Duodenal mucosa (tissue), 2 donors: Measurements from ENCODE around the gene MCM6.

ENCODE experiments used
- H3K27ac ChIP-seq: one replicate; pipeline ENCODE4 v1.7.0; 2013; ENCODE audit warnings: low read depth, low read length
- H3K27me3 ChIP-seq, 2 donors: one replicate each; pipeline ENCODE4 v1.7.0; 2013; ENCODE audit warnings: low read length in 2 of 2, control low read depth in 1 of 2; ENCODE audit not compliant: insufficient read depth in 2 of 2, control insufficient read depth in 1 of 2
- H3K36me3 ChIP-seq, 2 donors: one replicate each; pipeline ENCODE4 v1.7.0; 2013; ENCODE audit warnings: low read length in 2 of 2, control low read depth in 1 of 2; ENCODE audit not compliant: insufficient read depth in 2 of 2, control insufficient read depth in 1 of 2
- H3K4me1 ChIP-seq, 2 donors: one replicate each; pipeline ENCODE4 v1.7.0; 2013; ENCODE audit warnings: low read length in 2 of 2, control low read depth in 1 of 2; ENCODE audit not compliant: insufficient read depth in 2 of 2, control insufficient read depth in 1 of 2
- H3K4me3 ChIP-seq, 2 donors: one replicate each; pipeline ENCODE4 v1.7.0; 2013; ENCODE audit warnings: low read length in 2 of 2, low read depth in 1 of 2
- H3K9ac ChIP-seq, 2 donors: one replicate each; pipeline ENCODE4 v1.7.0; 2013; ENCODE audit warnings: low read length in 2 of 2, low read depth in 1 of 2
- H3K9me3 ChIP-seq, 2 donors: one replicate each; pipeline ENCODE4 v1.7.0; 2013; ENCODE audit warnings: low read length in 2 of 2, control low read depth in 1 of 2; ENCODE audit not compliant: control insufficient read depth in 1 of 2

MCM6 gene

GRCh38 chr2:135844301-135844895 is 31.8 kb downstream of the MCM6 start:
- H3K4me3 ChIP-seq: no peak overlapping the region
- no peaks in the 10 kb centered on the region for H3K27me3 ChIP-seq
- H3K4me1 ChIP-seq: peaks cover 16 to 19% of the 10 kb centered on the region in 2 donors
- H3K9me3 ChIP-seq: no peaks in the 10 kb centered on the region
- H3K36me3 ChIP-seq: peaks cover 8 to 28% of the 10 kb centered on the region in 2 donors
- H3K27ac ChIP-seq: no peak overlapping the region
- H3K9ac ChIP-seq: no peak overlapping the region

- no peaks in the 10 kb centered on the region for H3K27me3 ChIP-seq
- no peak overlapping the region for H3K27ac ChIP-seq
- no peaks in the 10 kb centered on the region for H3K9me3 ChIP-seq
- peaks cover 17 to 21% of the 10 kb centered on the region in 2 donors for H3K4me1 ChIP-seq
- no peak overlapping the region for H3K4me3 ChIP-seq
- H3K36me3 ChIP-seq: peaks cover 8 to 24% of the 10 kb centered on the region in 2 donors
- H3K9ac ChIP-seq: no peak overlapping the region
Observed at GRCh38 chr2:135843671-135844070, 32.6 kb downstream of the MCM6 start.

DNA sequence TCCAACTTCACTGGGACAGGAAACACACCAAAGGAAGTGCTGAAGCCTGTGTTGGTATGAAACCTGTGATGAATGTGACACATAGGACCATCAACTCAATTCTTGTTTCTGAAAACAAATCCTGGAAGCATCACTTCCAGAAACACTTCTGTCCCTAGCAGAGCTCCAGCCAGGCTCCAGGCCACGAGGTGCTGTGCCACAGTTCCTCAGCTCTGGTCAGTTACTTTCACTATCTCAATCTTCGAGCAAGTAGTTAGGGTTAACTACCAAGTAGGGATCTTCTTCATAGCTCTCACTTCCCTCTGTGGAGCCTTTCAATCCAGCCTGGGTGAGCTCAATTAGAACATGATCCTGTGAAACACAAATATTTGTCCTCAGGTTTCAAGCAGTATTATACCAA is 35.6 kb downstream of the MCM6 start:
- no peak overlapping the region for H3K27ac ChIP-seq
- peaks cover 0 to 15% of the 10 kb centered on the region in 2 donors for H3K36me3 ChIP-seq

GRCh38 chr2:135839713-135840112 is 36.5 kb downstream of the MCM6 start:
- no peak overlapping the region for H3K4me3 ChIP-seq
- no peaks in the 10 kb centered on the region for H3K27me3 ChIP-seq
- H3K27ac ChIP-seq: no peak overlapping the region
- H3K9ac ChIP-seq: no peak overlapping the region
- H3K36me3 ChIP-seq: peaks cover 0 to 9% of the 10 kb centered on the region in 2 donors
- no peaks in the 10 kb centered on the region for H3K9me3 ChIP-seq
- H3K4me1 ChIP-seq: peaks cover 23 to 26% of the 10 kb centered on the region in 2 donors

More for the DNA sequence above, 35.6 kb downstream of the MCM6 start:
- Histone ChIP-seq H3K27me3 (no peaks in the 10 kb centered on the region), H3K9ac (peak overlapping the region in 1 of 2 donors; percentile 33), H3K4me3 (no peak overlapping the region), H3K4me1 (peaks cover 23 to 26% of the 10 kb centered on the region in 2 donors), H3K9me3 (no peaks in the 10 kb centered on the region)

DNA sequence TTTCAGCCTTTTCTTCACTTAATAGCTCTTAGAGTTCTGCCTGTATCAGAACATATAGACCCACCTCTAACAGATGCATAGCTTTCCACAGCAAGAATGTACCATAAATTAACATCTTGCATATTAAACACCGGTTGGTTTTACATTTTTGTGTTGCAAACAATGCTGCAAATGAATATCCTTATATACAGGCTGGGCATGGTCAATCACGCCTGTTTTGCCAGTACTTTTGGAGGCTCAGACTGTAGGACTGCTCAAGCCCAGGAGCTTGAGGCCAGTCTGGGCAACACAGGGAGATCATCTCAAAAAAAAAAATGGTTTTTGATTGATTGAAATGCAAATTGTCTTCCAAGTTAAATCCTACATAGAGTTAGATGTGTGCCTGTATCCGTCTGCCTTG is 37.7 kb downstream of the MCM6 start:
- H3K36me3 ChIP-seq: peaks cover 0 to 6% of the 10 kb centered on the region in 2 donors
- H3K9me3 ChIP-seq: no peaks in the 10 kb centered on the region
- H3K4me3 ChIP-seq: no peak overlapping the region
- no peaks in the 10 kb centered on the region for H3K27me3 ChIP-seq
- peaks cover 23 to 26% of the 10 kb centered on the region in 2 donors for H3K4me1 ChIP-seq
- no peak overlapping the region for H3K9ac ChIP-seq
- H3K27ac ChIP-seq: no peak overlapping the region

GRCh38 chr2:135836596-135837270 is 39.5 kb downstream of the MCM6 start, which contains the start of gene LCT:
TSS of gene LCT (minus strand) at chr2:135837184. CDS start at chr2:135837169, 15 bp downstream.
- H3K4me3 ChIP-seq: peak within 1 kb of the TSS; percentile 68 to 71
- no peaks in the 10 kb centered on the region for H3K27me3 ChIP-seq
- peak within 1 kb of the TSS; percentile 40 to 69 for H3K9ac ChIP-seq
- H3K4me1 ChIP-seq: peaks cover 25 to 26% of the 10 kb centered on the region in 2 donors
- peaks cover 0 to 3% of the 10 kb centered on the region in 2 donors for H3K36me3 ChIP-seq
- H3K9me3 ChIP-seq: no peaks in the 10 kb centered on the region
- H3K27ac ChIP-seq: no peak within 1 kb of the TSS

- Histone ChIP-seq H3K4me3 (peak overlapping the region; percentile 1 to 15), H3K27ac (no peak overlapping the region), H3K4me1 (peaks cover 19 to 21% of the 10 kb centered on the region in 2 donors), H3K27me3 (no peaks in the 10 kb centered on the region), H3K9ac (no peak overlapping the region), H3K36me3 (peaks cover 3 to 5% of the 10 kb centered on the region in 2 donors), H3K9me3 (no peaks in the 10 kb centered on the region)
Observed at GRCh38 chr2:135832891-135833290, 43.4 kb downstream of the MCM6 start.

- no peaks in the 10 kb centered on the region for H3K9me3 ChIP-seq
- H3K4me3 ChIP-seq: peak overlapping the region; percentile 38 to 53
- H3K36me3 ChIP-seq: peaks cover 3 to 5% of the 10 kb centered on the region in 2 donors
- peaks cover 14 to 15% of the 10 kb centered on the region in 2 donors for H3K4me1 ChIP-seq
- no peaks in the 10 kb centered on the region for H3K27me3 ChIP-seq
- H3K9ac ChIP-seq: peak overlapping the region in 1 of 2 donors; percentile 10
- no peak overlapping the region for H3K27ac ChIP-seq
Observed at GRCh38 chr2:135831180-135831812, 44.9 kb downstream of the MCM6 start.

- H3K9ac ChIP-seq: no peak overlapping the region
- H3K36me3 ChIP-seq: peaks cover 3 to 5% of the 10 kb centered on the region in 2 donors
- no peaks in the 10 kb centered on the region for H3K9me3 ChIP-seq
- no peak overlapping the region for H3K27ac ChIP-seq
- H3K27me3 ChIP-seq: no peaks in the 10 kb centered on the region
- H3K4me1 ChIP-seq: peaks cover 21 to 23% of the 10 kb centered on the region in 2 donors
- H3K4me3 ChIP-seq: no peak overlapping the region
Observed at GRCh38 chr2:135829378-135830135, 46.7 kb downstream of the MCM6 start.
